AG04450 (cell line): ENCODE data around the gene ITIH3. TPM values are rescaled to one million over a fixed set of nuclear protein-coding genes. Genes with fewer than 3 reads are reported as not detected.

ENCODE experiments used
- CTCF ChIA-PET: fragments of 300-600, 350-600 bp; formaldehyde crosslinking; extraction: SDS; loops from one replicate; lab custom pipeline; 2022; ENCODE audit warnings: antibody characterized with exemption, inconsistent platforms; lab: Charles Lee
- POLR2A ChIA-PET: fragments of 350-600 bp; formaldehyde crosslinking; extraction: SDS; loops from one replicate; lab custom pipeline; 2021; ENCODE audit warnings: antibody characterized with exemption, inconsistent platforms; lab: Yijun Ruan, JAX
- DNase-seq: peaks from one replicate; pipeline ENCODE4 v3.0.0-alpha.2; 2011; ENCODE audit warnings: low read depth, low spot score
- H3K27ac ChIP-seq: one replicate; pipeline ENCODE4 v1.5.1; 2012; ENCODE audit warnings: low read depth, low read length, control low read depth
- H3K27me3 ChIP-seq: one replicate; pipeline ENCODE4 v1.6.0; 2012; ENCODE audit warnings: low read length; ENCODE audit not compliant: control insufficient read depth, insufficient read depth
- H3K4me3 ChIP-seq: 2 replicates; pipeline ENCODE4 v1.5.1; 2011; ENCODE audit warnings: mild to moderate bottlenecking, low read depth, low read length, control low read depth
- H3K9me3 ChIP-seq: 2 replicates; pipeline ENCODE4 v1.5.1; 2012; ENCODE audit warnings: low read length; ENCODE audit not compliant: control insufficient read depth, insufficient read depth
- CTCF ChIP-seq: IDR thresholded peaks from 2 replicates; pipeline ENCODE4 v1.5.1; 2011; ENCODE audit warnings: low read depth, low read length, control low read depth, inconsistent platforms
- polyA plus RNA-seq: library from polyadenylated mRNA; depleted of rRNA; stranded (reverse); fragments of >200 nt; gene quantifications from 2 replicates; pipeline ENCODE4 v1.2.3, GENCODE V29; 2011

ITIH3 gene
- polyA plus RNA-seq, 1 experiment: 0.72 TPM

- no peak for TF ChIP-seq CTCF
- peaks cover 31% of the 10 kb centered on the region for H3K27me3 ChIP-seq
Measured at GRCh38 chr3:52781741-52782140, 12.9 kb upstream of the ITIH3 start.

GRCh38 chr3:52782412-52783210 is 12.0 kb upstream of the ITIH3 start:
- no peak overlapping the region for H3K27ac ChIP-seq
- H3K27me3 ChIP-seq: peaks cover 32% of the 10 kb centered on the region
- DNase-seq: no peak
- H3K9me3 ChIP-seq: no peaks in the 10 kb centered on the region; the same call in 1 of the 2 replicates
- POLR2A ChIA-PET: no interaction called here
- TF ChIP-seq CTCF: no peak
- CTCF ChIA-PET: no interaction called here
- H3K4me3 ChIP-seq: no peak overlapping the region

More at GRCh38 chr3:52781741-52782140, 12.9 kb upstream of the ITIH3 start:
- no peak overlapping the region for H3K27ac ChIP-seq
- DNase-seq: no peak
- no peaks in the 10 kb centered on the region for H3K9me3 ChIP-seq
- POLR2A ChIA-PET: no interaction called here
- no peak overlapping the region for H3K4me3 ChIP-seq
- CTCF ChIA-PET: no interaction called here

- Histone ChIP-seq H3K27ac (no peak overlapping the region), H3K9me3 (no peaks in the 10 kb centered on the region; the same call in 1 of the 2 replicates), H3K4me3 (no peak overlapping the region), H3K27me3 (peaks cover 36% of the 10 kb centered on the region)
- TF ChIP-seq CTCF: no peak
- DNase-seq: no peak
- ChIA-PET POLR2A (no interaction called here), CTCF (interaction anchor here (1.1 kb wide), 1 partner anchor 152 kb away, joined by 3 read pairs; no protein-coding TSS in a partner anchor)
Measured at GRCh38 chr3:52783211-52783555, 11.4 kb upstream of the ITIH3 start.

GRCh38 chr3:52784021-52784621 is 10.5 kb upstream of the ITIH3 start:
- CTCF ChIA-PET: interaction anchor here (1.1 kb wide), 1 partner anchor 151 kb away, joined by 3 read pairs; no protein-coding TSS in a partner anchor
- DNase-seq: no peak
- POLR2A ChIA-PET: no interaction called here

More at GRCh38 chr3:52784021-52784621, 10.5 kb upstream of the ITIH3 start:
- no peak for TF ChIP-seq CTCF
- Histone ChIP-seq H3K27ac (no peak overlapping the region), H3K27me3 (peaks cover 33% of the 10 kb centered on the region), H3K4me3 (no peak overlapping the region), H3K9me3 (no peaks in the 10 kb centered on the region; the same call in 1 of the 2 replicates)
